Measurements from ENCODE around the gene INPP5E. TPM values are rescaled to one million over a fixed set of nuclear protein-coding genes. Genes with fewer than 3 reads are reported as not detected.
A peak's percentile ranks its signal among the peaks of the same experiment; 100 is the strongest.
"Not testable (repeated sequence)": the region's sequence is repeated elsewhere in the genome, so short reads cannot be mapped to it uniquely, and the experiment has no call there.

Gene INPP5E
- total RNA-seq, 1 donor from 2014 or later = 13.5 TPM

GRCh38 chr9:136429683-136430491 is 9.8 kb downstream of the INPP5E start:
- DNase-seq (ENCODE audit: low spot score) = no peak

DNA sequence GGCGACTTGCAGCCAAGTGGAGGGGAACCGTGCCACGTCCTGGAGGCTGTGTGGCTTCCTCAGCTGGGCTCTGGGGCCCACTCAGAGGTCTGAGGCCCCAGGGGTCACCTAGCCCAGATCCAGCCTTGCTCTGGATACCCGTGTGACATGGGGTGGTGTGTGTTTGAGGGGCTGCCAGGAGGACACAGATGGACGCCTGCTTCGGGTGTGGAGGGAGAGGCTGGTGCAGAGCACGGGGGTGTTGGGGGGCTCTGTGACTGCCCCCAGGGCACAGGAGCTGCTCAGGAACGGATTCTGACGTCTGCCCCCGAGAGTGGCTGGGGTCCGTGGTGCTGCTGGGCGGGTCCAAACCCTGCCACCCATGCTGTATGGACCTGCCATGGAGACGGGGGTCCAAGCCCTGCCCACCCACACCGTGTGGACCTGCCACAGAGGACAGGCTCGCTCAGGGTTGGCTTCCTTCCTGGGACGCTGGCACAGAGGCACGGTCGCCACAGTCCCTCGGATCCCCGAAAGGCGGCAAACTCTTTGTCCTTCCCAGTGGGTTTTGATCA is 10.5 kb downstream of the INPP5E start:
- DNase-seq (ENCODE audit: low spot score) = no peak

GRCh38 chr9:136426787-136427186 is 12.9 kb downstream of the INPP5E start:
- DNase-seq (ENCODE audit: low spot score) = no peak

- not testable (repeated sequence) for DNase-seq (ENCODE audit: low spot score)
Measured at GRCh38 chr9:136425367-136425766, 14.3 kb downstream of the INPP5E start.

- DNase-seq (ENCODE audit: low spot score) = no peak
Measured at GRCh38 chr9:136424750-136425362, 14.8 kb downstream of the INPP5E start.

DNA sequence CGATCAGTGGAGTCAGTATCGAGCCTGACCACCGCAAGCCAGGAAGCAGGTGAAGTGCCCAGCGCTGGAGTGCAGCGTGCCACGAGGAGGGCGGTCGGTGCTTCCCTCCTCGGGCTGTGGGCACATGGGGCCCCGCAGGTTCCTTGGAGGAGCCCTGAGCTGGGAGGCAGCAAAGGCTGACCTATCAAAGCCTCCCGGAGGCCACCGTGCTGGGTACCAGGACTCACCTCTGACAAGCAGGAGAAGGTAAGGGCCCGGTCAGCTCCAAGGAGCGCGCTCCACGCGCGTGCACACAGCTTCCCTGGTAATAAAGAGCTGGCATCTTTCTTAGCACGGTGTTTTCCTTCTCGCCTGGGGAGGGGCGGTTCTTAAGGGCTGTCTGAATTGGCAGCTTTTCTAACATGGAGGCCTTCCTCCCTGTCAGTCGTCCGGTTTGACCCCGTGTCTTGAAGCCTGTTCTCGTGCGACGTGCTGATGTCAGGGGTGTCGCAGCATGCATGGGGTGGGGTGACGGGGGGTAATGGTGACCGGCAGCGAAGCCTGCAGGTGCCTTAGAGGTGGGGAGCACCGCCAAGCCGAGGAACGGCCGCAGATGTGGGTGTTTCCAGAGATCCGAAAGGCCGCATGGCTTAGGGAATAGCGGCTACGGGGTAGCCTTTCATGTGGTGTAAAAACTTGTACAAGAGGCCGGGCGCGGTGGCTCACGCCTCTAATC is 16.1 kb downstream of the INPP5E start:
- DNase-seq (ENCODE audit: low spot score) = no peak

DNA sequence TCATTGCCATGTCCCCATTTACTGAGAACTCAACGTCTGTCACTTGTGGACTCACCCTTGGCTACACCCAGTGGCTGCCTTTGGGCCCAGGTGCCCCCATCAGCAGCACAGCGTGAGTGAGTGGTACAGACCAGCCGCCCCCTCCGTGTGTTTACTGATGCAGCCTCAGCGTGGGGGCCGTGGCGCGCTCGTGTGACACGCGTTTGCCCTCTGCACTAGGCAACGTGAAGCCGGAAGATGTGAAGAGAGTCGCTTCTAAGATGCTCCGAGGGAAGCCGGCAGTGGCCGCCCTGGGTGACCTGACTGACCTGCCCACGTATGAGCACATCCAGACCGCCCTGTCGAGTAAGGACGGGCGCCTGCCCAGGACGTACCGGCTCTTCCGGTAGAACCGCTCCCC is 16.8 kb downstream of the INPP5E start:
- DNase-seq (ENCODE audit: low spot score) = no peak

- no peak for DNase-seq (ENCODE audit: low spot score)
Measured at GRCh38 chr9:136421791-136422190, 17.9 kb downstream of the INPP5E start.

- no peak for DNase-seq (ENCODE audit: low spot score)
Measured at GRCh38 chr9:136419092-136419420, 20.6 kb downstream of the INPP5E start.

GRCh38 chr9:136418182-136419091 is 21.2 kb downstream of the INPP5E start:
- no peak for DNase-seq (ENCODE audit: low spot score)

DNA sequence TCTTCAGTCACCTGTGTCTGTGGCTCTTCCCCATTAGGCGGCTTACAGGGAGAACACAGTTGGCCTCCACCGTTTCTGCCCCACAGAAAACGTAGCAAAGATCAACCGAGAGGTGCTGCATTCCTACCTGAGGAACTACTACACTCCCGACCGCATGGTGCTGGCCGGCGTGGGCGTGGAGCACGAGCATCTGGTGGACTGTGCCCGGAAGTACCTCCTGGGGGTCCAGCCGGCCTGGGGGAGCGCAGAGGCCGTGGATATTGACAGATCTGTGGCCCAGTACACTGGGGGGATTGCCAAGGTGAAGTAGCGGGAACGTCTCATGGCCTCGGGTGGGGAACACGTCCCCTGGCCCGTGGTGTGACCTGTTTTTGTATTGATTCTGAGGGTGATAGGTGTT is 22.7 kb downstream of the INPP5E start:
- no peak for DNase-seq (ENCODE audit: low spot score)

GRCh38 chr9:136416427-136416826 is 23.2 kb downstream of the INPP5E start:
- DNase-seq (ENCODE audit: low spot score) = no peak

- no peak for DNase-seq (ENCODE audit: low spot score)
Measured at GRCh38 chr9:136412962-136413361, 26.7 kb downstream of the INPP5E start.

GRCh38 chr9:136411378-136411777 is 28.3 kb downstream of the INPP5E start:
- DNase-seq (ENCODE audit: low spot score) = no peak

DNA sequence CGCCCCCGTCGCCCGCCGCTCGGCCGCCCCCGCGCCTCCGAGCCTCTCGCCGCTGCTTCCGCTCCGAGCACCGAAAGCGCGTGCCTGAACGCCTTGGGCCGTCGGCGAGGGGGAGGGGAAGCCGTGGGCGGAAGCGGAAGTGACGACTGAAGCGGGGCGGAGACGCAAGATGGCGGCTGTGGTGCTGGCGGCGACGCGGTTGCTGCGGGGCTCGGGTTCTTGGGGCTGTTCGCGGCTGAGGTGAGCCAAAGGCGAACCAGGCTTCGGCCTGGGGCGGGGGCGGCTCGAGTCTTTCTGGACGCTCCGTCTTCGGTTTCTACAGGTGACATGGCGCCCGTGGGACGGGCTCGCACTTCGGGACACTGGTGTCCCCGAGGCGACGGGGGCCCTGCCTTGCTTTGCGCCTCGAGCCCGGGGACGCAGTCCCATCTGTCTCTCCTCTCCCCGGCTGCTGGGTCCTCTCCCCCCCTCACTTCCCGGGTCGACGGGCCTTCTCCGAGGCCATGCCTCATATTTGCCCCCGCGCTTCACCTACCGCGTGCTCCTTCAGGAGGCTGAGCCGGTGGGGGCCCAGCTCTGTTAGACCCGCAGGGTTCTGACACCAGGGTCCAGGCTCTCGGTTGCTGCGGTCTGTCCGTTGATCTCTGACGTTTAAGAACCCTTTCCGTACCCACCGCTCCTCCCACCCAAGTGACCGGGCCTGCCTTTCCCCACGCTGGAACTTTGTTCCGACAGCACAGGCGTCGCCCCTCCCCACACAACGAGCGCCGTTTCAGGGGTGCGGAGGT is 29.0 kb downstream of the INPP5E start, which contains the start of the genes ENTR1 and PMPCA:
Gene ENTR1 (minus strand): TSS at position 115 of the 788 bp plus-strand sequence. CDS start 217 bp downstream, outside the sequence.
Gene PMPCA (plus strand): TSS at position 159 of the 788 bp plus-strand sequence. CDS start 11 bp downstream, at position 170.
- peak; percentile 95 for DNase-seq (ENCODE audit: low spot score)

DNA sequence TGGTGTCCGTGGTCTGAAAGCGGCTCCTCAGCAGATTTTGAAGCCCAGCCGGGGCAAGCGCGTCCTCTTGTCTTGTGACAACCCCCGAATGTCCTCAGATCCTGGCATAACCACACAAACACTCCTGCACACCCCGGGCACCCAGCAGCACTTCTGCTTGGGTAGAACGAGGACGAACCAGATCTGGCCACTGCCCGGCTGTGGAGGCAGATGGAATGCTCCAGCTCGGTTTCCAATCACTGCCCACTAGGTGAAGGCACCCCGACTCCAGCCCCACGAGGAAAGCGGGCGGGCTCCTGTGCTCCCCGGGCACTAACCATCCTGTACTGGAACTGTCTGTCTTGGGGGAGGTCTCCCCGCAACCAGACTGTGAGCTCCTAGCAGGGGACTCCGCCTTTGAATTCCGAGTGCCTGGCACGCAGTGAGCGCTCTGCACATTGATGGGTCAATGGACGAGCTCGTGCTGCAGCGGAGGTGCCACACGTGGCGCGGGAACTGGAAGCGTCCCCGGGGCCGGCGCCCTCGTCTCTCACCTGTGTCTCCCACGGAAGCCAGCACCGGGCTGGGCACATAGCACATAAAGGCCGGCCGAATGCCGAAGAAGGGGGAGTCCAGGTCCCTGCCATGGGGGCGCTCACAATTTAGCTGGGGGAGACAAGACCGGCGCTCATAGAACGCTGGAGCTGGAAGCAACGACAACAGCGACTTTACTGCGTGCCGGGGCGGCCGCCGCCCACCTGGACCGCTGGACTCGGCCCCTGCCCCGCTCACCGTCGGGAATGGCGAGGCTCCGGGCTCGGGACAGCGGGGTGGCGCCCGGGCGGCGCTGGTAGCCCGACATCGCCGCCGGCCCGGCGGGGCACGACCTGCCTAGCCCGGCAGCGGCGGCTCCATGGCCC is 29.8 kb downstream of the INPP5E start:
- DNase-seq (ENCODE audit: low spot score) = no peak

DNA sequence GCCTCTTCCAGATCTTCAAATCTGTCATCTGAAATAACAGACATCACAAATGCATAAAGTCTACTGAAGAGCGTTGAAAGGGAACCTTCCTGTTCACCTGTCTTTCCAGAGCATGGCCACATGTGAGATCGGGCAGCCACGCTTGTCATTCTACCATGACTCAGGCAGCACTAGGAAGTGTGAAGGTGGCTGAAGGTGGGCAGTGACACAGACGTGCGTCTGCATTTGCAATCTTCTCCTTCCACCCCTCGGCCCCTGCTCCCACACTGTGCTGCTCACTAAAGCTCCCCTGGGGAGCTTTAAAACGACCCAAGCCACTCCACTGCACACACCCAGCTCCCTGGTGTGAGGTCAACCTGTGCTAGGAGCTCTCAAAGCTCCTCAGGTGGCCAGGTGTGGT is 31.7 kb downstream of the INPP5E start:
- DNase-seq (ENCODE audit: low spot score) = no peak

- DNase-seq (ENCODE audit: low spot score) = not testable (repeated sequence)
Measured at GRCh38 chr9:136407061-136407460, 32.6 kb downstream of the INPP5E start.

- DNase-seq (ENCODE audit: low spot score) = not testable (repeated sequence)
Measured at GRCh38 chr9:136405904-136406303, 33.7 kb downstream of the INPP5E start.

Measured in ureter (tissue), 1 donor.